VCaP (cell line): ENCODE results near the gene CTNND2.
"Not testable (repeated sequence)": the region's sequence is repeated elsewhere in the genome, so short reads cannot be mapped to it uniquely, and the experiment has no call there.

Experiments
- H3K27ac ChIP-seq: fragments of 450-650 bp; 2 replicates; pipeline ENCODE4 v1.5.1; 2017
- TF ChIP-seq, protein P1 (sequence below): fragments of 450-650 bp; conservative IDR thresholded peaks from 2 replicates; pipeline ENCODE4 v1.5.1; 2017; ENCODE audit warnings: mild to moderate bottlenecking, moderate library complexity

The CTNND2 gene

DNA sequence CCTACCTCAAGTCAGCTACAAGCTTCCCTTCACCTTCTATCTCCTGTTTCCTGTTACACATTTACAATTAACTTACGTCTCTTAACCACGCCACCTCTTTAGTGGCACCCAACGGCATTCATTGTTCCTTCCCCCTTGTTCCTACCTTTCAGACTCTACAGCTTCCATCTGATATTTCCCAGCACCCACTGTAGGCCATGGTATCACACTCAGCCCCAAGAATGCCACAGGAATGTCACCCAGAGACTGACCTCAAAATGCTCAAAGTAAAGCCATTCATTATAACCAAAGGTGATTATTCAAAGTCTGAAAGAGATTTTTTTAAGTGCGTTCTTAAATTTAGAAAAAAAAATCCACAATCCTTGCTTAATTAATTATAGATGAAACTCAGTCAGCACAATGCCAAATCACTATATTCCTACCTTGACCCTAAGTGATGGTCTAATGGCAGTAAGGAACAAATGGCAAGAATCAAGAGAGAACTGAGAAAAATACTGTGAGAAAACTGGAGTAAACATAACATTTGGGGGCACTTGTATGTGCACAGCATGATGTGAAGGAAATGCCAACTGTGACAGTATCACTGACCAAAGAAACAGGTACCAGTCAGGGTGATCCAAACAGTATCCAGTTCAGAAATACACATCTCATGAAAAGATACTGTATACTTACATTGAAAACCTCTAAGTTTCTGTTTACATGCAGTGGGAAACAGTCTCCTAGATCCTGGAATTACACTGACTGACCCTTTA lies 52.1 kb downstream of the CTNND2 start:
- TF ChIP-seq, protein P1, sequence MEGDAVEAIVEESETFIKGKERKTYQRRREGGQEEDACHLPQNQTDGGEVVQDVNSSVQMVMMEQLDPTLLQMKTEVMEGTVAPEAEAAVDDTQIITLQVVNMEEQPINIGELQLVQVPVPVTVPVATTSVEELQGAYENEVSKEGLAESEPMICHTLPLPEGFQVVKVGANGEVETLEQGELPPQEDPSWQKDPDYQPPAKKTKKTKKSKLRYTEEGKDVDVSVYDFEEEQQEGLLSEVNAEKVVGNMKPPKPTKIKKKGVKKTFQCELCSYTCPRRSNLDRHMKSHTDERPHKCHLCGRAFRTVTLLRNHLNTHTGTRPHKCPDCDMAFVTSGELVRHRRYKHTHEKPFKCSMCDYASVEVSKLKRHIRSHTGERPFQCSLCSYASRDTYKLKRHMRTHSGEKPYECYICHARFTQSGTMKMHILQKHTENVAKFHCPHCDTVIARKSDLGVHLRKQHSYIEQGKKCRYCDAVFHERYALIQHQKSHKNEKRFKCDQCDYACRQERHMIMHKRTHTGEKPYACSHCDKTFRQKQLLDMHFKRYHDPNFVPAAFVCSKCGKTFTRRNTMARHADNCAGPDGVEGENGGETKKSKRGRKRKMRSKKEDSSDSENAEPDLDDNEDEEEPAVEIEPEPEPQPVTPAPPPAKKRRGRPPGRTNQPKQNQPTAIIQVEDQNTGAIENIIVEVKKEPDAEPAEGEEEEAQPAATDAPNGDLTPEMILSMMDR: no peak
- no peak overlapping the region for H3K27ac ChIP-seq

DNA sequence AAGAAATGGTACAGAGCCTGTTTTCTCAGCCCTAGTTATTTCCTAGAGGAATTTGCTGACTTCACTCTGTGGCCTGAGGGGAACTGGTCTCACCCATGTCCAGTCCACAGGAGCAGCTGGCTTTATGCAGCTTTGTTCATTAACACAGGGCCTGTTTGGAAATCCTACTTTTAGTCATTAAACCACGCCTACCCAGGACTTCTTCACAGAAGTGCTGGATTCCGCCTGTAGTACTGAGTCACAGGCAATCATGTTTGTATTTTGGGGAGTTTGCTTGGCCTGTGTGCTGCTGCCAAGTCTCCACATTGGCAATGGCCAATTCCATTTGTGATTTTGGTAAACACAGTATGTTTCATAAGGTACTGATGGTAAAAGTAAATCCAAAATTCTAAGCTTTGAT lies 52.8 kb downstream of the CTNND2 start:
- H3K27ac ChIP-seq: peak overlapping the region; percentile 21; the same call in 1 of the 2 replicates
- TF ChIP-seq, protein P1: no peak

DNA sequence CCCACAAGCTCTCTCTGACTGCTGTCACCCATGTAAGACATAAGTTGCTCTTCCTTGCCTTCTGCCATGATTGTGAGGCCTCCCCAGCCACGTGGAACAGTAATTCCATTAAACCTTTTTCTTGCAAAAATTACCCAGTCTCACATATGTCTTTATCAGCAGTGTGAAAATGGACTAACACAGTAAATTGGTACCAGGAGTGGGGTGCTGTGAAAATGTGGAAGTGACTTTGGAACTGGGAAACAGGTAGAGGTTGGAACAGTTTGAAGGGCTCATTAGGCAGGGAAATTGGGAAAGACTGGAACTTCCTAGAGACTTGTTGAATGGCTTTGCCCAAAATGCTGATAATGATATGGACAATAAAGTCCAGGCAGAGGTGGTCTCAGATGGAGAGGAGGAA lies 75.7 kb downstream of the CTNND2 start:
- H3K27ac ChIP-seq: not testable (repeated sequence)

DNA sequence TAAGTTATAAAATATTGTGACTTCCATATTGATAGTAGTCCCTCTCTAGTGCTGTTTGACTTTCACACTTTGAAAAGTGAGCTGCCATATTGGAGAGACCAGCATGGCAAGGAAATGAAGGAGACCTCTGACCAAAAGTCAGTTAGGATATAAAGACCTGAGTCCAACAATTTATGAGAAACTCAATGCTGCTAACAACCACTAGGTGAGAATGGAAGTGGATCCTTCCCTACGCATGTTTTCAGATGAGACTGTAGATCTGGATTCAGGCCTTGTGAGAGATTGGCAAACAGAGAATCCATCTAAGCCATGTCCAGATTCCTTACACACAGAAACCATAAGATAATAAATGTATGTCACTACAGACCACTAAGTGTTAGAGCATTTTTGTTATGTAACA lies 81.6 kb downstream of the CTNND2 start:
- TF ChIP-seq, protein P1: peak; percentile 18; the same call in 1 of the 2 replicates
- no peak overlapping the region for H3K27ac ChIP-seq

DNA sequence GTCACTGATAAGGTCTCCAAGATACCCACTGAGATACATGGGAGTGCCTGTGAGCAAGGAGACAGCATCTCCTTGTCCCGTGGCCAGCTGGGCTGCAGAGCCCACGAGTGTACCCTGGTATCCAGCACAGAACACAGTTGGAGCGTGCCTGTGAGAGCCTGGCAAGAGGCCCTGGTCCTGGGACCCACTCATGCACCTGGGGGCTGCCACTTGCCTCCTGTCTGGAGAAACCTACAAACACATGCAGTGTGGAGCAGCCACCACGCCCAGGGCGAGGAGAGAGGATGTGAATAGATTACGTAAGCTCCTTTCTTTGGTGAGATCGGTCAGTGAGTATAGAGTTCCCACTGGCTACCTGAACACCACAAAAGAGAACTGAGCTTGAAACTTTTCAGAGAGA lies 88.3 kb downstream of the CTNND2 start:
- TF ChIP-seq, protein P1: no peak

DNA sequence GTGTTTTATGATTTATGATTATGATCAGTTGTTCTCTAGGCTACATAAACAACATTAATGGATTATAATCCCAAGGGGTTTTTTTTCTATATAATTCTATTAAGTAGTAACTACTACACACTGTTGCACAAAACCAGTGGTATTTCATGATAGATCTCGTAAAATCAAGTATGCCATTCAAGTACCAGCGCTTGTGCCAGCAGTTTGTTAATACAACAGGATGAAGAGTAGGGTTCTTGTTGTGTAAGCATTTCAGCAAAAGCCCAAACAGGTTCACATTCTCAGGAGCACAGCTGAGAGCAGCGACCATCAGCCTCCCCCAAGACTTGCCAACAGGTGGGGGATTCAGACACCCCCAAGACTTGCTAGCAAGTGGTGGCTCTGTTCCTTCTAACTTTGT lies 88.8 kb downstream of the CTNND2 start:
- TF ChIP-seq, protein P1: no peak
- peak overlapping the region; percentile 44 for H3K27ac ChIP-seq

More for the DNA sequence above, 88.3 kb downstream of the CTNND2 start:
- H3K27ac ChIP-seq: peak overlapping the region; percentile 44; the same call in 1 of the 2 replicates

DNA sequence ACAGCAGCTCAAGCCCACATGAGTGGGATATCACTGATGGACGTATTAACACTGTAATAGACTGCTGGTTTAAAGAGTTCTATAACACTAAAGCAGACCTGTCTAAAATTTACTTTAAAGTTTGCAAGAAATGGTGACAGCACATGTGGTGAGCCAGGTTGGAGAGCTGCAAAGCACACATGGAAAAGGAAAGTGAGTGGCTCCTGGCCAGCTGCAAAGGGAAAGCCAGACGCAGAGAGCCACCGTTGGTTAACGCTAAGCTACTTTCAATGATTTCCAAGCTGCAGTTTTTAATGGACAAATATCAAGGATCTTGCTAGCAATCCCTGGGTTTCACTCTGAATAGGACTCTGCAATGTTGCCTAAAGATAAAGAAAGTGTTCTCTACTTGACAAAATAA lies 89.9 kb downstream of the CTNND2 start:
- TF ChIP-seq, protein P1: no peak
- H3K27ac ChIP-seq: peak overlapping the region; percentile 44

DNA sequence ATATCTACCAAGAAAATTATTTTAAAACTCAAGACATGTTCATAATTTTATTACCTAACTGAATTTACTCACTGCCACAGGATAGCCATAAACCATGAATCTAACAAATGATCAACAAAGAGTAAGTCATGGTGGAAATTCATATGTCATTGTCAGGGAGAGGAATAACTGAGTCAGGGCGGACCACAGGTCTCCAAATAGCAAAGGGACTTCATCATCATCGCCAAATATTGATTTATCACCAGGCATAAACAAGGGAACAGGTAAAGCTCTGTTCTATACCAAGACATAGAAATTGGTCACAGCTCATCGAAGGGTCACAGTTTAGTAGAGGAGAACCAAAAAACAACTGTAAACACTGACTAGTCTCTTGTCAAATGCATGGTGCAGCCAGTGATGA lies 94.8 kb downstream of the CTNND2 start:
- H3K27ac ChIP-seq: no peak overlapping the region
- TF ChIP-seq, protein P1: no peak
